Bronchial epithelial cell (primary cell): ENCODE results near the gene PDZD2. TPM values are rescaled to one million over a fixed set of nuclear protein-coding genes. Genes with fewer than 3 reads are reported as not detected.

Source experiments
- DNase-seq: peaks from one replicate; pipeline ENCODE4 v3.0.0-alpha.2; 2010; ENCODE audit warnings: low read depth
- FAIRE-seq: peaks from 2 replicates; lab custom pipeline; 2011; peaks lifted over from hg19 to GRCh38; lab: Jason Lieb, UNC
- H3K27me3 ChIP-seq: 2 replicates; pipeline ENCODE4 v1.5.1; 2011; ENCODE audit warnings: low read length; ENCODE audit not compliant: control insufficient read depth, insufficient read depth
- H3K36me3 ChIP-seq: 2 replicates; pipeline ENCODE4 v1.5.1; 2011; ENCODE audit warnings: low read length; ENCODE audit not compliant: control insufficient read depth, insufficient read depth
- H3K4me3 ChIP-seq: 2 replicates; pipeline ENCODE4 v1.5.1; 2011; ENCODE audit warnings: mild to moderate bottlenecking, low read depth, low read length, control low read depth
- total RNA-seq: library from RNA; depleted of rRNA; stranded (reverse); fragments of >200 nt; gene quantifications from 2 replicates; pipeline ENCODE4 v1.2.1, GENCODE V29; 2014
- TF ChIP-seq, protein P1 (sequence below): IDR thresholded peaks from 2 replicates; pipeline ENCODE4 v1.5.1; 2011; ENCODE audit warnings: mild to moderate bottlenecking, moderate library complexity, low read length, control low read depth, inconsistent platforms; ENCODE audit not compliant: insufficient read depth, severe bottlenecking

The PDZD2 gene
- total RNA-seq, 1 donor from 2014 or later, result 1.8 TPM

DNA sequence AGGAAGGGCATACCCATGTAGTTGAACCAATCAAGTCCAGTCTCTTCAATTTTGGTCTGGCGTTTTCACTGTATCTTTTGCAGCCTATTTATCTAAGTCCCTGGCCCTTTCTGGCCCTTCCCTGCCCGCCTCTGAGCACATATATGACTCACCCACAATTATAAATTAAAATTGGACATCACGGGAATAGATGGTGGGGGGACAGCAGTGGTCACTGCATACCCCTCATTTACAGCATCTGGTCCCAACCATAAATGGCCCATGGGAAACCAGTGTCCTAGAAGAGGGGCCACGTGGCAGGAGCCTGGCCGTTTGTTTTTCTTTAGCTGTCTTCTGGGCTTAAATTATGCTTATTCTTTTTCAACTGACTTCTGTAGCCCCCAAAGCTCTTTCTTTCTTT, 69.2 kb downstream of the PDZD2 start:
- Histone ChIP-seq H3K4me3 (no peak overlapping the region), H3K27me3 (no peaks in the 10 kb centered on the region), H3K36me3 (no peaks in the 10 kb centered on the region)
- TF ChIP-seq, protein P1, sequence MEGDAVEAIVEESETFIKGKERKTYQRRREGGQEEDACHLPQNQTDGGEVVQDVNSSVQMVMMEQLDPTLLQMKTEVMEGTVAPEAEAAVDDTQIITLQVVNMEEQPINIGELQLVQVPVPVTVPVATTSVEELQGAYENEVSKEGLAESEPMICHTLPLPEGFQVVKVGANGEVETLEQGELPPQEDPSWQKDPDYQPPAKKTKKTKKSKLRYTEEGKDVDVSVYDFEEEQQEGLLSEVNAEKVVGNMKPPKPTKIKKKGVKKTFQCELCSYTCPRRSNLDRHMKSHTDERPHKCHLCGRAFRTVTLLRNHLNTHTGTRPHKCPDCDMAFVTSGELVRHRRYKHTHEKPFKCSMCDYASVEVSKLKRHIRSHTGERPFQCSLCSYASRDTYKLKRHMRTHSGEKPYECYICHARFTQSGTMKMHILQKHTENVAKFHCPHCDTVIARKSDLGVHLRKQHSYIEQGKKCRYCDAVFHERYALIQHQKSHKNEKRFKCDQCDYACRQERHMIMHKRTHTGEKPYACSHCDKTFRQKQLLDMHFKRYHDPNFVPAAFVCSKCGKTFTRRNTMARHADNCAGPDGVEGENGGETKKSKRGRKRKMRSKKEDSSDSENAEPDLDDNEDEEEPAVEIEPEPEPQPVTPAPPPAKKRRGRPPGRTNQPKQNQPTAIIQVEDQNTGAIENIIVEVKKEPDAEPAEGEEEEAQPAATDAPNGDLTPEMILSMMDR, result no peak
- FAIRE-seq, result no peak
- DNase-seq, result no peak

DNA sequence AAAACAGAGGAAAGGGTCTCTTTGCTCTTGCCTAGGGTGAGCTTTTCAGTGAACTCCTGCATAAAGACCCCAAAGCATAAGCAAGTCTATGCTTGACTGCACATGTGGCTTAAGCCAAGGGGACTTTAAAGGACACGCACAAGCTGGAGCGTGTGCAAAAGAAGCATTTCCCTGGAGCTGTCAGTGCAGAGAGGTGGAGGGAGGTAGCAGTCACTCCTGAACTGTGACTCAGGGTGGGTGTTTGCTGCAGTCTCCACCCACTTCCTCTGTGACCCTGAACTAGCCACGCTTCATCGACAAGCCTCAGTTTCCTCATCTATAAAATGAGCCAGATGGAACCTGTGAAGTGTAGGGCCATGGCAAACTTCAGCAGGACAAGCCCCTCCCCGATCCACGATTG, 72.4 kb downstream of the PDZD2 start:
- TF ChIP-seq, protein P1, result no peak
- H3K27me3 ChIP-seq, result no peaks in the 10 kb centered on the region
- DNase-seq (no peak), FAIRE-seq (no peak)
- H3K36me3 ChIP-seq, result no peaks in the 10 kb centered on the region
- no peak overlapping the region for H3K4me3 ChIP-seq

GRCh38 chr5:31711935-31712592, 73.1 kb downstream of the PDZD2 start:
- DNase-seq, result no peak
- Histone ChIP-seq H3K27me3 (no peaks in the 10 kb centered on the region), H3K4me3 (no peak overlapping the region), H3K36me3 (no peaks in the 10 kb centered on the region)
- no peak for FAIRE-seq
- TF ChIP-seq, protein P1, result no peak

GRCh38 chr5:31717561-31717960, 78.6 kb downstream of the PDZD2 start:
- no peak for DNase-seq
- TF ChIP-seq, protein P1, result no peak
- H3K27me3 ChIP-seq, result no peaks in the 10 kb centered on the region
- no peak overlapping the region for H3K4me3 ChIP-seq
- no peaks in the 10 kb centered on the region for H3K36me3 ChIP-seq
- no peak for FAIRE-seq

DNA sequence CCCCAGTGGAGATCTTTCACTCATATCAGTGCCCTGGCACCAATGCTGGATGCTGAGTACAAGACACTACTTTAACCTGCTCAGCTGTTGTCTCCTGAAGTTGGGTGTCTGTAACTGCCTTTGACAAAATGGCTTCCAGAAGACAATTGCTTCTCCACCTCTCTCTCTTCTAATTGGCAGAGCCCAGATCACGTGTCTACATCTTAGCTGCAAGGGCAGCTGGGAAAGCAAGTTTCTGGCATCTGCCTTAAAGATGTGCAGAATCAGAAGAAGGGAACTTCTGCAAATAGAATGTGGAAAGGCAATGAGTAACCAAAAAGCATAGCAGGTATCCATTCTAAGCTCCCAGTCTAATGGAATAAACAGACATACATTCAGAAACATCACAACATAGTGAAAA, 81.1 kb downstream of the PDZD2 start:
- TF ChIP-seq, protein P1, result no peak
- DNase-seq, result no peak
- no peak for FAIRE-seq
- H3K27me3 ChIP-seq, result no peaks in the 10 kb centered on the region
- H3K36me3 ChIP-seq, result no peaks in the 10 kb centered on the region
- H3K4me3 ChIP-seq, result no peak overlapping the region

- DNase-seq (no peak), FAIRE-seq (no peak)
- H3K36me3 ChIP-seq, result no peaks in the 10 kb centered on the region
Measured at GRCh38 chr5:31720811-31721345, 81.9 kb downstream of the PDZD2 start.

More at GRCh38 chr5:31720811-31721345, 81.9 kb downstream of the PDZD2 start:
- Histone ChIP-seq H3K4me3 (no peak overlapping the region), H3K27me3 (no peaks in the 10 kb centered on the region)
- TF ChIP-seq, protein P1, result no peak
